Measurements from ENCODE around the gene CAPN15.

DNA sequence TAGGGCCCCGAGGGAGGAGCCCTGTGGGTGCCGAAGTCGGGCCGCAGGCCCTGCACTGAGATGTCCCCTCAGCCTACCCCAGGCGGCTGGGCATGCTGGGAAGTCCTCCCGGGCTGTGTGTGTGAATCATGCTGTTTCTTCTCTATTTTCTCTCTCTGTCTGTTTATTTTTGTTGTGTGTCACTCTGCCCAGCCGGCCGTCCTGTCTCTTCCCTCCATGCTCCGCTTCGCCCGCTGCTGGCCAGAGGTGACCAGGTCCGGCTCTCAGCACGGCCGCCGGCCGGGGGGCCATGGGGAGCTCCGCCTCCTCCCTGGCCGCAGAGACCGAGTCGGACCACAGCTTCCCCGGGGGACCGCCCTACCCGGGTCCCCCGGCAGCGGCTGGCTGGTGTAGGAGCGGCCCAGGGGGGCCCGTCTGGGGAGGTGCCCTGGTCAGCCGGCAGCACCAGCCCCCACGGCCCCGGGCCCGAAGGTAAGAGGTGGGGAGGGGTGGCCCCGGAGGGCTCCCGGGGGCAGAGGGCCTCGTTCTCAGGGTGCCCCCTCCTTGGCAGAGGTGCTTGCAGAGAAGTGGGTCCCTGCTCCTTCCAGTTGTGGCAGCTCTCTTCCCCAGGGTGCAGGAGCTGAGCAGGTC lies 12.5 kb downstream of the CAPN15 start:
- TF ChIP-seq, protein P1, sequence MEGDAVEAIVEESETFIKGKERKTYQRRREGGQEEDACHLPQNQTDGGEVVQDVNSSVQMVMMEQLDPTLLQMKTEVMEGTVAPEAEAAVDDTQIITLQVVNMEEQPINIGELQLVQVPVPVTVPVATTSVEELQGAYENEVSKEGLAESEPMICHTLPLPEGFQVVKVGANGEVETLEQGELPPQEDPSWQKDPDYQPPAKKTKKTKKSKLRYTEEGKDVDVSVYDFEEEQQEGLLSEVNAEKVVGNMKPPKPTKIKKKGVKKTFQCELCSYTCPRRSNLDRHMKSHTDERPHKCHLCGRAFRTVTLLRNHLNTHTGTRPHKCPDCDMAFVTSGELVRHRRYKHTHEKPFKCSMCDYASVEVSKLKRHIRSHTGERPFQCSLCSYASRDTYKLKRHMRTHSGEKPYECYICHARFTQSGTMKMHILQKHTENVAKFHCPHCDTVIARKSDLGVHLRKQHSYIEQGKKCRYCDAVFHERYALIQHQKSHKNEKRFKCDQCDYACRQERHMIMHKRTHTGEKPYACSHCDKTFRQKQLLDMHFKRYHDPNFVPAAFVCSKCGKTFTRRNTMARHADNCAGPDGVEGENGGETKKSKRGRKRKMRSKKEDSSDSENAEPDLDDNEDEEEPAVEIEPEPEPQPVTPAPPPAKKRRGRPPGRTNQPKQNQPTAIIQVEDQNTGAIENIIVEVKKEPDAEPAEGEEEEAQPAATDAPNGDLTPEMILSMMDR (IDR thresholded peaks at IDR 0.05): no peak
- no peak for TF ChIP-seq POLR2A (IDR thresholded peaks at IDR 0.05)

Data from thyroid gland (tissue), 4 donors.